PFSK-1 (cell line): ENCODE results near the gene ARHGEF7.

Experiments
- FOXP2 ChIP-seq: optimal IDR thresholded peaks from 2 replicates; pipeline ENCODE3; 2011; ENCODE audit warnings: borderline replicate concordance, control low read depth, inconsistent platforms; ENCODE audit not compliant: insufficient read depth; ENCODE audit errors: extremely low read length, extremely low read depth
- POLR2AphosphoS5 ChIP-seq: IDR thresholded peaks from 2 replicates; pipeline ENCODE4 v1.6.1; 2012; ENCODE audit warnings: low read depth, mild to moderate bottlenecking, control low read depth, low read length, moderate library complexity
- REST ChIP-seq, 2 experiments: IDR thresholded peaks; 2 replicates each; pipeline versions ENCODE4 v1.6.1 to v1.8.0; 2011 to 2012; ENCODE audit warnings: low read depth in 2 of 2, low read length in 2 of 2, control low read depth in 1 of 2, inconsistent platforms in 1 of 2, mild to moderate bottlenecking in 1 of 2, moderate library complexity in 1 of 2; ENCODE audit not compliant: insufficient read depth in 1 of 2
- SIN3A ChIP-seq: IDR thresholded peaks from 2 replicates; pipeline ENCODE4 v1.6.1; 2012; ENCODE audit warnings: mild to moderate bottlenecking, low read length, moderate library complexity, borderline replicate concordance; ENCODE audit not compliant: insufficient read depth
- TAF1 ChIP-seq: IDR thresholded peaks from 2 replicates; pipeline ENCODE4 v1.6.1; 2012; ENCODE audit warnings: low read length, control low read depth, borderline replicate concordance; ENCODE audit not compliant: insufficient read depth

ARHGEF7 gene

GRCh38 chr13:111270765-111271698 is 155.9 kb downstream of the ARHGEF7 start:
- TF ChIP-seq TAF1, result no peak
- TF ChIP-seq REST (IDR thresholded peaks at IDR 0.05; ENCODE audit: insufficient read depth in 1 of 2, low read depth in 2 of 2, low read length in 2 of 2), result no peak
- no peak for TF ChIP-seq POLR2AphosphoS5
- no peak for TF ChIP-seq SIN3A
- no peak for TF ChIP-seq FOXP2

GRCh38 chr13:111272117-111272516 is 157.0 kb downstream of the ARHGEF7 start:
- TF ChIP-seq REST (IDR thresholded peaks at IDR 0.05; ENCODE audit: insufficient read depth in 1 of 2, low read depth in 2 of 2, low read length in 2 of 2) (no peak), TAF1 (no peak), FOXP2 (no peak), SIN3A (no peak), POLR2AphosphoS5 (no peak)

GRCh38 chr13:111275382-111275781 is 160.3 kb downstream of the ARHGEF7 start:
- TF ChIP-seq SIN3A, result no peak
- TF ChIP-seq POLR2AphosphoS5, result no peak
- no peak for TF ChIP-seq TAF1
- TF ChIP-seq FOXP2, result no peak
- TF ChIP-seq REST (IDR thresholded peaks at IDR 0.05; ENCODE audit: insufficient read depth in 1 of 2, low read depth in 2 of 2, low read length in 2 of 2), result no peak

- TF ChIP-seq SIN3A (no peak), POLR2AphosphoS5 (no peak), FOXP2 (no peak), REST (IDR thresholded peaks at IDR 0.05; ENCODE audit: insufficient read depth in 1 of 2, low read depth in 2 of 2, low read length in 2 of 2) (no peak), TAF1 (no peak)
These were observed 161.0 kb downstream of the ARHGEF7 start for GRCh38 chr13:111275995-111276618.
